Osteocyte (in vitro differentiated cells): ENCODE data around the gene APLN. TPM values are rescaled to one million over a fixed set of nuclear protein-coding genes. Genes with fewer than 3 reads are reported as not detected.

Experiments used
- DNase-seq: peaks from one replicate; pipeline ENCODE4 v3.0.0; 2021; ENCODE audit warnings: mixed read lengths; ENCODE audit not compliant: unreplicated experiment; ENCODE audit errors: extremely low spot score
- H3K27ac Mint-ChIP-seq: one replicate; pipeline ENCODE4 v1.8.0; 2021; ENCODE audit warnings: mild to moderate bottlenecking, mixed read lengths; ENCODE audit not compliant: unreplicated experiment
- H3K27me3 Mint-ChIP-seq: one replicate; pipeline ENCODE4 v1.8.0; 2021; ENCODE audit warnings: mixed read lengths; ENCODE audit not compliant: unreplicated experiment
- H3K36me3 Mint-ChIP-seq: one replicate; pipeline ENCODE4 v1.8.0; 2021; ENCODE audit warnings: mixed read lengths; ENCODE audit not compliant: unreplicated experiment
- H3K4me1 Mint-ChIP-seq: one replicate; pipeline ENCODE4 v1.8.0; 2021; ENCODE audit warnings: mixed read lengths; ENCODE audit not compliant: unreplicated experiment
- H3K4me3 Mint-ChIP-seq: one replicate; pipeline ENCODE4 v1.8.0; 2021; ENCODE audit warnings: mild to moderate bottlenecking, moderate library complexity, mixed read lengths; ENCODE audit not compliant: unreplicated experiment
- H3K9me3 Mint-ChIP-seq: one replicate; pipeline ENCODE4 v1.8.0; 2021; ENCODE audit warnings: mixed read lengths; ENCODE audit not compliant: unreplicated experiment
- CTCF ChIP-seq: fragments of 200-600 bp; sonication (generic); IDR thresholded peaks from 2 replicates; pipeline ENCODE4 v1.5.0; 2021; ENCODE audit warnings: antibody characterized with exemption, mild to moderate bottlenecking, moderate library complexity
- total RNA-seq: library from RNA; stranded (reverse); gene quantifications from 2 replicates; pipeline ENCODE4 v1.2.1, GENCODE V29; 2021

Gene APLN
- total RNA-seq, 1 donor from 2014 or later, result 0.38 TPM

GRCh38 chrX:129636175-129636681 lies 18.5 kb downstream of the APLN start:
- Mint-ChIP-seq H3K9me3 (no peaks in the 10 kb centered on the region), H3K4me3 (no peak overlapping the region), H3K27ac (no peak overlapping the region), H3K36me3 (no peaks in the 10 kb centered on the region), H3K4me1 (no peaks in the 10 kb centered on the region), H3K27me3 (no peaks in the 10 kb centered on the region)
- DNase-seq, result no peak
- TF ChIP-seq CTCF, result no peak

- no peak overlapping the region for H3K4me3 Mint-ChIP-seq
- H3K27me3 Mint-ChIP-seq, result no peaks in the 10 kb centered on the region
- no peaks in the 10 kb centered on the region for H3K36me3 Mint-ChIP-seq
- no peak for TF ChIP-seq CTCF
- H3K4me1 Mint-ChIP-seq, result no peaks in the 10 kb centered on the region
- H3K9me3 Mint-ChIP-seq, result no peaks in the 10 kb centered on the region
- no peak for DNase-seq
- H3K27ac Mint-ChIP-seq, result no peak overlapping the region
Measured at GRCh38 chrX:129634541-129634940, 20.2 kb downstream of the APLN start.

GRCh38 chrX:129632443-129632842 lies 22.3 kb downstream of the APLN start:
- H3K4me3 Mint-ChIP-seq, result no peak overlapping the region
- no peaks in the 10 kb centered on the region for H3K27me3 Mint-ChIP-seq
- no peaks in the 10 kb centered on the region for H3K9me3 Mint-ChIP-seq
- no peaks in the 10 kb centered on the region for H3K36me3 Mint-ChIP-seq
- no peak for DNase-seq
- H3K27ac Mint-ChIP-seq, result no peak overlapping the region
- H3K4me1 Mint-ChIP-seq, result no peaks in the 10 kb centered on the region
- TF ChIP-seq CTCF, result no peak

GRCh38 chrX:129631849-129632248 lies 22.9 kb downstream of the APLN start:
- Mint-ChIP-seq H3K4me1 (no peaks in the 10 kb centered on the region), H3K9me3 (no peaks in the 10 kb centered on the region), H3K27ac (no peak overlapping the region), H3K4me3 (no peak overlapping the region), H3K27me3 (no peaks in the 10 kb centered on the region), H3K36me3 (no peaks in the 10 kb centered on the region)
- TF ChIP-seq CTCF, result no peak
- no peak for DNase-seq

- Mint-ChIP-seq H3K27me3 (peaks cover 3% of the 10 kb centered on the region), H3K4me3 (no peak overlapping the region), H3K27ac (no peak overlapping the region), H3K9me3 (no peaks in the 10 kb centered on the region), H3K4me1 (peaks cover 4% of the 10 kb centered on the region), H3K36me3 (no peaks in the 10 kb centered on the region)
- TF ChIP-seq CTCF, result no peak
- DNase-seq, result no peak
Measured at GRCh38 chrX:129629837-129630236, 24.9 kb downstream of the APLN start.
